Body of pancreas (tissue), 4 donors: Measurements from ENCODE around the gene PDE4A.

Experiments
- POLR2A ChIP-seq, 3 donors: fragments of 450-650 bp; IDR thresholded peaks; one replicate each; pipeline ENCODE4 v1.6.1; 2016; ENCODE audit warnings: antibody characterized with exemption in 3 of 3, mild to moderate bottlenecking in 2 of 3
- TF ChIP-seq, protein P1 (sequence below), 7 experiments: fragments of 450-650 bp in 4 of 7; fragments of 200-600 bp in 3 of 7; sonication (generic) in 3 of 7; IDR thresholded peaks; one replicate each; pipeline ENCODE4 v1.5.1; 2016 to 2019; ENCODE audit warnings: antibody characterized with exemption in 7 of 7

DNA sequence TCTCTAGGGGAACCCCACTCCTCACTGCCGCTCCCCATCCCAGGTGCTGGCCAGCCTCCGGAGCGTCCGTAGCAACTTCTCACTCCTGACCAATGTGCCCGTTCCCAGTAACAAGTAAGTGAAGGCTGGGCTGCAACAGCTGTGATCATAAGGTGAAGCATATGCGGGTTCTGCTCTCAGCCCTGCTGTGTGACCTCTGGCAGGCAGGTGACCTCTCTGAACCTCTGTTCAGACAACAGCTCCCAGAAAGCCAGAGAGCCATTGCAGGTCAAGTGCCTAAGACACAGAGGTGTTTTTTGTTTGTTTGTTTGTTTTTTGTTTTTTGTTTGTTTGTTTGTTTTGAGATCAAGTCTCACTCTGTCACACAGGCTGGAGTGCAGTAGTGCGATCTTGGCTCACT lies 28.7 kb downstream of the PDE4A start:
- TF ChIP-seq, protein P1, sequence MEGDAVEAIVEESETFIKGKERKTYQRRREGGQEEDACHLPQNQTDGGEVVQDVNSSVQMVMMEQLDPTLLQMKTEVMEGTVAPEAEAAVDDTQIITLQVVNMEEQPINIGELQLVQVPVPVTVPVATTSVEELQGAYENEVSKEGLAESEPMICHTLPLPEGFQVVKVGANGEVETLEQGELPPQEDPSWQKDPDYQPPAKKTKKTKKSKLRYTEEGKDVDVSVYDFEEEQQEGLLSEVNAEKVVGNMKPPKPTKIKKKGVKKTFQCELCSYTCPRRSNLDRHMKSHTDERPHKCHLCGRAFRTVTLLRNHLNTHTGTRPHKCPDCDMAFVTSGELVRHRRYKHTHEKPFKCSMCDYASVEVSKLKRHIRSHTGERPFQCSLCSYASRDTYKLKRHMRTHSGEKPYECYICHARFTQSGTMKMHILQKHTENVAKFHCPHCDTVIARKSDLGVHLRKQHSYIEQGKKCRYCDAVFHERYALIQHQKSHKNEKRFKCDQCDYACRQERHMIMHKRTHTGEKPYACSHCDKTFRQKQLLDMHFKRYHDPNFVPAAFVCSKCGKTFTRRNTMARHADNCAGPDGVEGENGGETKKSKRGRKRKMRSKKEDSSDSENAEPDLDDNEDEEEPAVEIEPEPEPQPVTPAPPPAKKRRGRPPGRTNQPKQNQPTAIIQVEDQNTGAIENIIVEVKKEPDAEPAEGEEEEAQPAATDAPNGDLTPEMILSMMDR (IDR thresholded peaks at IDR 0.05) = no peak
- no peak for TF ChIP-seq POLR2A (IDR thresholded peaks at IDR 0.05)
